ENCODE results near the gene DCAF16.

DCAF16 gene

GRCh38 chr4:17810260-17811077, at the start of gene DCAF16, which contains the start of gene NCAPG:
DCAF16 (minus strand) TSS chr4:17810757; CDS start chr4:17804141, 6,616 bp downstream.
NCAPG (plus strand) TSS chr4:17810979; CDS start chr4:17811078, 99 bp downstream.
- Histone ChIP-seq H3K4me1 (ENCODE audit: insufficient read depth, low read length, poor library complexity, severe bottlenecking) (peaks cover 64% of the 10 kb centered on the region), H3F3A (ENCODE audit: low read depth) (0 out of 2 replicates have a peak, but pooled peaks cover 3% of the 10 kb centered on the region), H3K27me3 (ENCODE audit: insufficient read depth, low read length, poor library complexity, severe bottlenecking) (no peaks in the 10 kb centered on the region), H3K9me3 (ENCODE audit: insufficient read depth, low read depth, low read length) (no peaks in the 10 kb centered on the region), H3K9me2 (replicated peaks; ENCODE audit: low read depth, low read length) (no peaks in the 10 kb centered on the region), H3K36me3 (ENCODE audit: insufficient read depth, low read length) (peaks cover 14% of the 10 kb centered on the region; the same call in 1 of the 2 replicates), H3K9ac (ENCODE audit: low read depth, low read length, poor library complexity, severe bottlenecking) (peak within 1 kb of the TSS; percentile 98), H4K20me1 (ENCODE audit: insufficient read depth, low read length, poor library complexity, severe bottlenecking) (peaks cover 75% of the 10 kb centered on the region), H2AFZ (ENCODE audit: low read length) (peak within 1 kb of the TSS; percentile 82), H3K4me3 (ENCODE audit: low read length, poor library complexity, severe bottlenecking) (peak within 1 kb of the TSS; percentile 94), H3K4me2 (ENCODE audit: low read depth, low read length, poor library complexity, severe bottlenecking) (peak within 1 kb of the TSS; percentile 96), H3K79me2 (ENCODE audit: insufficient read depth, low read length) (peaks cover 98% of the 10 kb centered on the region)
- TF ChIP-seq CTCF (conservative IDR thresholded peaks at IDR 0.05; ENCODE audit: low read length): no peak
- TF ChIP-seq EZH2phosphoT487 (IDR thresholded peaks at IDR 0.05; ENCODE audit: borderline replicate concordance): no peak

- no peaks in the 10 kb centered on the region for H3K27me3 ChIP-seq (ENCODE audit: insufficient read depth, low read length, poor library complexity, severe bottlenecking)
- H3K4me2 ChIP-seq (ENCODE audit: low read depth, low read length, poor library complexity, severe bottlenecking): no peak overlapping the region
- H3K9me2 ChIP-seq (replicated peaks; ENCODE audit: low read depth, low read length): no peaks in the 10 kb centered on the region
- no peaks in the 10 kb centered on the region; the same call in 1 of the 2 replicates for H3K9me3 ChIP-seq (ENCODE audit: insufficient read depth, low read depth, low read length)
- H3K79me2 ChIP-seq (ENCODE audit: insufficient read depth, low read length): no peaks in the 10 kb centered on the region
- no peak overlapping the region for H2AFZ ChIP-seq (ENCODE audit: low read length)
- H3K4me1 ChIP-seq (ENCODE audit: insufficient read depth, low read length, poor library complexity, severe bottlenecking): no peaks in the 10 kb centered on the region
- H3K4me3 ChIP-seq (ENCODE audit: low read length, poor library complexity, severe bottlenecking): no peak overlapping the region
- TF ChIP-seq CTCF (conservative IDR thresholded peaks at IDR 0.05; ENCODE audit: low read length) (no peak), EZH2phosphoT487 (IDR thresholded peaks at IDR 0.05; ENCODE audit: borderline replicate concordance) (no peak)
- no peaks in the 10 kb centered on the region for H4K20me1 ChIP-seq (ENCODE audit: insufficient read depth, low read length, poor library complexity, severe bottlenecking)
- H3K36me3 ChIP-seq (ENCODE audit: insufficient read depth, low read length): no peaks in the 10 kb centered on the region
- no peak overlapping the region for H3K9ac ChIP-seq (ENCODE audit: low read depth, low read length, poor library complexity, severe bottlenecking)
- no peaks in the 10 kb centered on the region for H3F3A ChIP-seq (ENCODE audit: low read depth)
Measured at GRCh38 chr4:17859793-17860406, 49.3 kb upstream of the DCAF16 start.

GRCh38 chr4:17854036-17854435, 43.5 kb upstream of the DCAF16 start:
- Histone ChIP-seq H3K9me3 (ENCODE audit: insufficient read depth, low read depth, low read length) (no peaks in the 10 kb centered on the region), H3K9ac (ENCODE audit: low read depth, low read length, poor library complexity, severe bottlenecking) (no peak overlapping the region), H3K9me2 (replicated peaks; ENCODE audit: low read depth, low read length) (no peaks in the 10 kb centered on the region), H3K4me1 (ENCODE audit: insufficient read depth, low read length, poor library complexity, severe bottlenecking) (no peaks in the 10 kb centered on the region), H3K27me3 (ENCODE audit: insufficient read depth, low read length, poor library complexity, severe bottlenecking) (no peaks in the 10 kb centered on the region), H3K79me2 (ENCODE audit: insufficient read depth, low read length) (no peaks in the 10 kb centered on the region), H3K36me3 (ENCODE audit: insufficient read depth, low read length) (no peaks in the 10 kb centered on the region), H3K4me2 (ENCODE audit: low read depth, low read length, poor library complexity, severe bottlenecking) (no peak overlapping the region), H3K4me3 (ENCODE audit: low read length, poor library complexity, severe bottlenecking) (no peak overlapping the region), H4K20me1 (ENCODE audit: insufficient read depth, low read length, poor library complexity, severe bottlenecking) (no peaks in the 10 kb centered on the region), H3F3A (ENCODE audit: low read depth) (no peaks in the 10 kb centered on the region), H2AFZ (ENCODE audit: low read length) (no peak overlapping the region)
- TF ChIP-seq EZH2phosphoT487 (IDR thresholded peaks at IDR 0.05; ENCODE audit: borderline replicate concordance) (no peak), CTCF (conservative IDR thresholded peaks at IDR 0.05; ENCODE audit: low read length) (no peak)
